Myocyte (in vitro differentiated cells): Measurements from ENCODE around the gene GJA5. TPM values are rescaled to one million over a fixed set of nuclear protein-coding genes. Genes with fewer than 3 reads are reported as not detected.
"Not testable (repeated sequence)": the region's sequence is repeated elsewhere in the genome, so short reads cannot be mapped to it uniquely, and the experiment has no call there.

Experiments
- DNase-seq: peaks from one replicate; pipeline ENCODE4 v3.0.0-alpha.2; 2012; ENCODE audit warnings: low read depth
- total RNA-seq: library from RNA; depleted of rRNA; stranded (reverse); fragments of >200 nt; gene quantifications from 2 replicates; pipeline ENCODE4 v1.2.3, GENCODE V29; 2014

Gene GJA5
- total RNA-seq, 1 donor from 2014 or later = not detected

GRCh38 chr1:147762233-147763024 is 2.0 kb upstream of the GJA5 start:
- DNase-seq = no peak

DNA sequence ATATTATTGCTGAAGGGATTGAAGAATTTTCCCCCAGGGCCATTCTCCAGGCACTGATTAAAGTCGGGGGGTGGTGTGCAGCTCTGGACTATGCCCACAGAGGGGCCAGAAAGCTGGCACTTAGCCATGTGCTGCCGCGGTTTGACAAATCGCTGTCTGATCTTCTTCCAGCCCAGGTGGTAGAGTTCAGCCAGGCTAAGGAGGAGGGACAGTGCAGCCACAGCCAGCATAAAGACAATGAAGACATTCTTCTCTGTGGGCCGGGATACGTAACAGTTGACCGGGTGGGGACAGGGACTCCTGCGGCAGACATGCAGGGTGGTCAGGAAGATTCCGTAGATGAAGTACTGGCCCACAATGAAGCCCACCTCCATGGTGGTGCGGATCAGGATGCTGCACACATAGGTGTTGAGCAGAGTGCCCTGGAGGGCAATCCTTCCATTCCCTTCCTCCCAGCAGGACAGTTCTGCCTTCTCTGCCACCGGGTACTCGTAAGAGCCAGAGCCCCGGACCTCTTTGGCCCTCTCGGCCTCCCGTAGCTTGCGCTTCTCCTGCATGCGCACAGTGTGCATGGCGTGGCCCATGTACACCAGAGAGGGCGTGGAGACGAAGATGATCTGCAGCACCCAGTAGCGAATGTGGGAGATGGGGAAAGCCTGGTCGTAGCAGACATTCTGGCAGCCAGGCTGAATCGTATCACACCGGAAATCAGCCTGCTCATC is 1.9 kb downstream of the GJA5 start:
- DNase-seq = no peak

- no peak for DNase-seq
These were observed 3.1 kb downstream of the GJA5 start for GRCh38 chr1:147757015-147757990.

- no peak for DNase-seq
These were observed 4.1 kb downstream of the GJA5 start for GRCh38 chr1:147756341-147756740.

DNA sequence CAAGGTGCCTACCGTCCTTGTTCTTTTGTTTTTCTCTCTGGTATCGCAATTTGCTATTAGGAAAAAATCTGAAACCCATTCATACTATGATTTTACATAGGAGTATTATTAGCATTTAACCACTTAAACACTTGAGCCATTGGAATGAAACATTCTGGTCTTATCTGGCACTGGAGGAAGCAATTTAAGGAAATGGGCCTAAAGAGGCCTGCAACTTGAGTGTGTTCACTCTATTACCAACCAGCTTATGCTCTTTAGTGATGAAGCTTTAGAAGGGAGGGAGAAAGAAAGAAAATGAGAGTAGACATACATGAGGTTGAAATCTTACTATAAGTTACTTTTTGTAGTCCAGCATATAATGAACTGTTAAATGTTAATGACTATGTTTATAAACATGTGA is 5.7 kb downstream of the GJA5 start:
- DNase-seq = no peak

GRCh38 chr1:147753081-147753480 is 7.3 kb downstream of the GJA5 start:
- no peak for DNase-seq

GRCh38 chr1:147752511-147752910 is 7.9 kb downstream of the GJA5 start:
- DNase-seq = no peak

DNA sequence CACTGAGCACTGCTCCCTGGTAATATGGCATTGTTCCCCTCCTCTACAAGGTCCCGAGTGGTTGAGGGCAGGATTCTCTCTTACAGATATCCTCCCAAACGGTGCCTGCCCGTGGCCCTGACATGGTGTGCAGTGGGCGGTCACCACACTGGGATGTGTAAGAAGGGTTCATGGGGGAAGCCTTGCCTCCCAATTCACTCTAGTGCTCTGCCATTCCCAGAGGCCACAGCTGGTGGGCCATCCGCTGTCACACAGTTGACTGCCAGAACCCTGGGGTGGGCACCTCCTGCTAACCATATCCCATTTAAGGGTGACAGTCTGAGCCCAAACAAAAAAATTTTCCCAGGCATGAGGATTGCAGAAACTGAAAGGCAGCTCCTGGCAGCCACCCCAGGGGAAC is 9.1 kb downstream of the GJA5 start:
- no peak for DNase-seq

GRCh38 chr1:147750618-147751217 is 9.7 kb downstream of the GJA5 start:
- no peak for DNase-seq

DNA sequence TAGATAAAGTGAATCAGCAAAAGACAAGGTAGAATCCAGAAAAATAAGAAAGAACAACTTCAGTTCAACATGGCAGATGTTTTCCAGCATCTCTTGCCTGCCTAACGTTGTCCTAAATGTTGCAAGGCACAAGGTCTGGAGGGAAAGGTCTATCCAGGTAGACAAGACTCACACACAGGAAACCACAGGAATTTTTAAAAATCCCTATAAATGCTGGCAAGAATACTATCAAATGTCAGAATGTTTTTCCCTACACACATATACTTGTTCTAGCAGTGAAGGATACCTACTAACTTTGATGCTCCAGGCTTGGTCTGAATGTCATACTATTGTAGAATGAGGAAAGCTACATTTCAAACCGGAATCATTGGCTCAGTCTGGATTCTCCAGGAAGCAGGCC is 10.6 kb downstream of the GJA5 start:
- no peak for DNase-seq

GRCh38 chr1:147748676-147749350 is 11.6 kb downstream of the GJA5 start:
- DNase-seq = no peak

- DNase-seq = peak; percentile 68
These were observed 12.4 kb downstream of the GJA5 start for GRCh38 chr1:147747966-147748365.

- DNase-seq = no peak
These were observed 15.1 kb downstream of the GJA5 start for GRCh38 chr1:147745271-147745670.

DNA sequence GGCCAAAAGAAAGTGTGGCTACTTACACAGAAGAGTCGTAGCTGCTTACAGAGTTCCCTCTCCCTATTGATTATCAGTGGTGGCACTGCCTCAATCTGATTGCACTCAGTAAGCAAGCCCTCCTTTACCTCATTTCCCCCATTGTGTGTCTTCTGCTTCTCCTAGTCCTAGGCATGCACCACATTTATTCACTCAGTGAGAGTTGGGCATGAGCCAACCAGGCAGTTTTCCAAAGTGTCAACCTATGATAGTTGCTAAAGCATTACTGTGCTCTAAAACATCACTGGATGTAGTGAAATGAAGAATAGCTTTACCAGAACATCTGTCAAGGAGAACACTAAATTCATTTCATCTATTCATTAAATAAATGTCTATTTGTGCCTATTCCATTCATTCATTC is 19.3 kb downstream of the GJA5 start:
- no peak for DNase-seq

DNA sequence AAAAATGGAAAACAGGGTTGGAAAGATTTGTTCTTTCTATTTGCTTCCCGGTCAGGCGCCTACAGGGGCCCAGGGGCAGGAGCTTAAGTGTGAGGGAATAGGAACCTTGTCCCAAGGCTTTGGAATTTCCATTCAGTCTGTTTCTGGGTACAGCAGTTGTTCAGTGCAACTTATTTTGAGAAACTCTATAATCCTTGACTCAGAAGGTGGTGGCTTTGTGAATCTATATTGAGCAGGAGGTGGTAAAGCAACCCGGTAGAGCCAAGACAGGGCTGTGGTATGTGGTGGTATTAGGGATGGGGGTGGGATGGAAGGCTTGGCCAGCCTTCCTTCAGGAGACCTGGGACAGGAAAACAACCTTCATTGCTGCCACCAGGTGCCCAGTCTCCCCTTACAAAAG is 20.0 kb downstream of the GJA5 start:
- peak; percentile 75 for DNase-seq

- DNase-seq = no peak
These were observed 21.5 kb downstream of the GJA5 start for GRCh38 chr1:147738739-147739476.

GRCh38 chr1:147738129-147738528 is 22.3 kb downstream of the GJA5 start:
- no peak for DNase-seq

- DNase-seq = peak; percentile 58
These were observed 23.5 kb downstream of the GJA5 start for GRCh38 chr1:147736883-147737282.

DNA sequence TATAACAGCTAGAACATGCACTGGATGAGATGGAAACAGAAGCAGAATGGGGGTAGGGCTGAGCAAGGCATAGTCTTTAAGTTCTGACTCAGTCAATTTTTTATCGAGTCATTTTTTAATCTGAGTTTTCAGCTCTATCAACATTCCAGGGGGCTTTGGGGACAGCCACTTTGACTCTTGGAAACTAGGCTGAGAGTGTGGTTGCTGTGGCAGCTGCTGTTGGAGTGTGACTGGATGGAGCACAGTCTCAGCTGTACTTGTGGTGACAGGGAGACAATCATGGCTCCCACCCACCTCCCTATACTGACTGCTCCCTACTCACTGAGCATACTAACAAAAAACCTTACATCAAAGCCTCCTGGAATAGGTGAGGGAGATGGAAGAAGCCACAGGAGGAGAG is 25.0 kb downstream of the GJA5 start:
- DNase-seq = peak; percentile 80

DNA sequence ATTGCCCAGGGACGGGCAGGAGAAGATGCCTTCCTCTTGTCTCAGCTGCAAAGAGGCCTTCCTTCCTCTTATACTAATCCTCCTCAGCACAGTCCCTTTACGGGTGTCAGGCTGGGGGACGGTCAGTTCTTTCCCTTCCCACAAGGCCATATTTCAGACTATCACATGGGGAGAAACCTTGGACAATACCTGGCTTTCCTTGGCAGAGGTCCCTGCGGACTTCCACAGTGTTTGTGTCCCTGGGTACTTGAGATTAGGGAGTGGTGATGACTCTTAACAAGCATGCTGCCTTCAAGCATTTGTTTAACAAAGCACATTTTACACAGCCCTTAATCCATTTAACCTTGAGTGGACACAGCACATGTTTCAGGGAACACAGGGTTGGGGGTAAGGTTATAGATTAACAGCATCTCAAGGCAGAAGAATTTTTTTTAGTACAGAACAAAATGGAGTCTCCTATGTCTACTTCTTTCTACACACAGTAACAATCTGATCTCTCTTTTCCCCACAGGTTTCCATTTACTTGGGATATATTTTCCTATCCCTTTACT is 26.0 kb downstream of the GJA5 start:
- DNase-seq = not testable (repeated sequence)
